ENCODE results near the gene CFAP100. TPM values are rescaled to one million over a fixed set of nuclear protein-coding genes. Genes with fewer than 3 reads are reported as not detected.

The CFAP100 gene
- total RNA-seq, 3 donors from 2014 or later (not counting 1 experiment from before 2014, with no cell fraction given) = not detected

DNA sequence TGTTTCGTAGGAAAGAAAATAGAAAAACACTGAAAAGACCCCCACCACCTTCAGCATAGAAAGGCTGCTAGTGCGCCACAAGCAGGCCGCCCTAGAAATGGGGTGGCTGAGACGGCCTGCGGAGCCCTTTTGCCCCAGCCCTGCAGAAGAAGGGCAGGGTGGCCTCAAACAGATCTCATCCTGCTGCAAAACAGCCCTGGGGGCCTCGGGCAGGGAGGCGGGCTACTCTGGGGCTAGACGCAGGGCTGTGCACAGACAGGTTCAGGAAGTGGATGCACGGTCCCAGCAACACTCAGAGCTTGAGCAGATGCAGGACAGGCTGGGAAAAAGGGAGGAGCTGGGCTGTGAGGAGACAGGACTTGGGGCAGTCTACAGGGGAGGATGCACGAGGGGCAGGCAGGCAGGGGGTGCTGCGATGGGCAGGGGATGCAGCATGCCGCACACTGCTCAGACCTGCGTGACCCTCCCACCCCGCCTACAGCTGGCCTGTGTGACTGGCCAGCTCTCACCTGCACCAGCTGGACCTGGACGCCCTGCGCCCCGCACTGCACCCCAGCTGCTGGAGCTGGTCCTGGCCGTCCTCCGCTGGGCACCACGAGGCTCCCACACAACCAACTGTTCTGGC is 46.7 kb downstream of the CFAP100 start:
- H3K9me3 ChIP-seq (ENCODE audit: control insufficient read depth, insufficient read depth, low read length) = no peaks in the 10 kb centered on the region
- WGBS (ENCODE audit: insufficient coverage) = 97% methylated on average over 20 of the region's 20 CpGs
- H3K4me1 ChIP-seq (ENCODE audit: control insufficient read depth, insufficient read depth, low read length) = no peaks in the 10 kb centered on the region
- intact Hi-C loops (cut with micrococcal nuclease) = no loop called here
- Mint-ChIP-seq H3K4me3 (no peak overlapping the region), H3K36me3 (no peaks in the 10 kb centered on the region), H3K4me1 (no peaks in the 10 kb centered on the region), H3K27me3 (ENCODE audit: low read depth in 2 of 2) (no peaks in the 10 kb centered on the region), H3K9me3 (no peaks in the 10 kb centered on the region), H3K27ac (no peak overlapping the region)
- no peak overlapping the region for H3K27ac ChIP-seq (ENCODE audit: low read length)
- peaks cover 28% of the 10 kb centered on the region for H3K36me3 ChIP-seq (ENCODE audit: control insufficient read depth, insufficient read depth, low read length)
- DNase-seq (no peak), ATAC-seq (no peak)
- H3K4me3 ChIP-seq (ENCODE audit: low read length) = no peak overlapping the region
- TF ChIP-seq, protein P1, sequence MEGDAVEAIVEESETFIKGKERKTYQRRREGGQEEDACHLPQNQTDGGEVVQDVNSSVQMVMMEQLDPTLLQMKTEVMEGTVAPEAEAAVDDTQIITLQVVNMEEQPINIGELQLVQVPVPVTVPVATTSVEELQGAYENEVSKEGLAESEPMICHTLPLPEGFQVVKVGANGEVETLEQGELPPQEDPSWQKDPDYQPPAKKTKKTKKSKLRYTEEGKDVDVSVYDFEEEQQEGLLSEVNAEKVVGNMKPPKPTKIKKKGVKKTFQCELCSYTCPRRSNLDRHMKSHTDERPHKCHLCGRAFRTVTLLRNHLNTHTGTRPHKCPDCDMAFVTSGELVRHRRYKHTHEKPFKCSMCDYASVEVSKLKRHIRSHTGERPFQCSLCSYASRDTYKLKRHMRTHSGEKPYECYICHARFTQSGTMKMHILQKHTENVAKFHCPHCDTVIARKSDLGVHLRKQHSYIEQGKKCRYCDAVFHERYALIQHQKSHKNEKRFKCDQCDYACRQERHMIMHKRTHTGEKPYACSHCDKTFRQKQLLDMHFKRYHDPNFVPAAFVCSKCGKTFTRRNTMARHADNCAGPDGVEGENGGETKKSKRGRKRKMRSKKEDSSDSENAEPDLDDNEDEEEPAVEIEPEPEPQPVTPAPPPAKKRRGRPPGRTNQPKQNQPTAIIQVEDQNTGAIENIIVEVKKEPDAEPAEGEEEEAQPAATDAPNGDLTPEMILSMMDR (IDR thresholded peaks at IDR 0.05) = no peak
- H3K27me3 ChIP-seq (ENCODE audit: control insufficient read depth, insufficient read depth, low read length) = no peaks in the 10 kb centered on the region

DNA sequence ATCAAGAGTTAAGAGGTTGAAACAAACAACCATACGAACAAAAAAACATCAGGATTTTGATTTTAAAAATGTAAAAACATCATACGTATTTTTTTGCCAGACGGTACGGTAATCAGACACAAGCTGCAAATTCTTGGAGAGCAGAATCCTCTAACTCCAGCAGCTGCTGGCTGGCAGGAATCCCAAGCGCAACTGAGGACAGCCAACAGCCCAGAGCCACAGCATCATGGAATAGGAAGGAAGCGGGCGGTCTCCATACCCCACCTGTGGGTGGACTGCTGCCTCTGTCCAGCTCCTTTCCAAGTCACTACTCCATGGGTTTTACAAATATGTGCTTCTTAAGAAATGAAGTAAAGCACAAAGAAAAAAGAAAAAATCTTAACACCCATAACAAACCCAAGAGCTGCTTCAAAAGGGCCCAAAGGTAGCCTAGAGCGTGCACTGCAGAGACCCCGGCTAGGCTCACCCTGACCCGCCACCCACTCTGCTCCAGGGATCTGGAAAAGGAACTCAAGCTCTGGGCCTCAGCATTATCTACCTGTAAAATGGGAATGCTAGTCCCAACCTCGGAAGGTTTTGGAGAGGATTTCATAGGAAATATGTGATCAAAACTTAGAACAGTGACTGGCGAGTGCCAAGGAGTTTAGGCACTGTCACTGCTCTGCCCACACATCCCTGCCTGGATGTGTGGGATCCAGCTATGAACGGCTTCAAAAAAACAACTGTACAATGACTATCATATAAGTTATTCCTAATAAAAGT is 47.6 kb downstream of the CFAP100 start:
- ATAC-seq (no peak), DNase-seq (no peak)
- no peak overlapping the region for H3K4me3 ChIP-seq (ENCODE audit: low read length)
- TF ChIP-seq, protein P1 (IDR thresholded peaks at IDR 0.05) = no peak
- H3K36me3 ChIP-seq (ENCODE audit: control insufficient read depth, insufficient read depth, low read length) = peaks cover 23% of the 10 kb centered on the region
- 98% methylated on average over 12 of the region's 13 CpGs for WGBS (ENCODE audit: insufficient coverage)
- Mint-ChIP-seq H3K27me3 (ENCODE audit: low read depth in 2 of 2) (no peaks in the 10 kb centered on the region), H3K4me1 (peaks cover 3 to 4% of the 10 kb centered on the region in 2 donors), H3K36me3 (no peaks in the 10 kb centered on the region), H3K27ac (no peak overlapping the region), H3K9me3 (no peaks in the 10 kb centered on the region), H3K4me3 (no peak overlapping the region)
- intact Hi-C loops (cut with micrococcal nuclease) = no loop called here
- H3K27me3 ChIP-seq (ENCODE audit: control insufficient read depth, insufficient read depth, low read length) = no peaks in the 10 kb centered on the region
- H3K27ac ChIP-seq (ENCODE audit: low read length) = no peak overlapping the region
- no peaks in the 10 kb centered on the region for H3K9me3 ChIP-seq (ENCODE audit: control insufficient read depth, insufficient read depth, low read length)
- H3K4me1 ChIP-seq (ENCODE audit: control insufficient read depth, insufficient read depth, low read length) = no peaks in the 10 kb centered on the region

DNA sequence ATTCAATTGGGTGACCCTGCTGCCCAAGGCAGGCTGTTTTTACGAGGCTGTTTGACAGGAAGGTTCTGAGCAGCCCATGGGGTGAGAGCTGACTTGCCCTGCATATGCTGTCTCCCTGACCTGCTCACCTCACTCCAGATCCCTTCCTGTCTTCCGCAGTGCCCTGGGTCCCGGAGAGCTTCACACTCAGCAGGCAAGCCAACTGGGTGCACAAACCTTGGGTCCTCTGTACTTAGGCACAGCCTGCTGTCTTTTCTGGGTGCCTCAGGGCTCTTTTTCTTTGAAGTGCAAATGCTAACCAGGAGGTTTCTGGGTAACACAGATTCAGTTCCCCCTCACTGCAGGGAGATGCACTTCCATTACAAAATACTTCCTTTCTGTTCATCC is 48.1 kb downstream of the CFAP100 start:
- H3K27ac ChIP-seq (ENCODE audit: low read length) = no peak overlapping the region
- no peaks in the 10 kb centered on the region for H3K27me3 ChIP-seq (ENCODE audit: control insufficient read depth, insufficient read depth, low read length)
- H3K27ac Mint-ChIP-seq = no peak overlapping the region
- H3K4me3 Mint-ChIP-seq = no peak overlapping the region
- 98% methylated on average over 3 of the region's 3 CpGs for WGBS (ENCODE audit: insufficient coverage)
- H3K36me3 Mint-ChIP-seq = no peaks in the 10 kb centered on the region
- H3K9me3 Mint-ChIP-seq = no peaks in the 10 kb centered on the region
- H3K9me3 ChIP-seq (ENCODE audit: control insufficient read depth, insufficient read depth, low read length) = no peaks in the 10 kb centered on the region
- H3K4me1 Mint-ChIP-seq = peaks cover 7 to 9% of the 10 kb centered on the region in 2 donors
- H3K27me3 Mint-ChIP-seq (ENCODE audit: low read depth in 2 of 2) = no peaks in the 10 kb centered on the region
- no peak overlapping the region for H3K4me3 ChIP-seq (ENCODE audit: low read length)
- ATAC-seq (no peak), DNase-seq (no peak)
- peaks cover 20% of the 10 kb centered on the region for H3K36me3 ChIP-seq (ENCODE audit: control insufficient read depth, insufficient read depth, low read length)
- intact Hi-C loops (cut with micrococcal nuclease) = no loop called here
- no peaks in the 10 kb centered on the region for H3K4me1 ChIP-seq (ENCODE audit: control insufficient read depth, insufficient read depth, low read length)
- TF ChIP-seq, protein P1 (IDR thresholded peaks at IDR 0.05) = no peak

Measured in natural killer cell (primary cell).